Measurements from ENCODE around the gene GNAQ.

GNAQ gene

DNA sequence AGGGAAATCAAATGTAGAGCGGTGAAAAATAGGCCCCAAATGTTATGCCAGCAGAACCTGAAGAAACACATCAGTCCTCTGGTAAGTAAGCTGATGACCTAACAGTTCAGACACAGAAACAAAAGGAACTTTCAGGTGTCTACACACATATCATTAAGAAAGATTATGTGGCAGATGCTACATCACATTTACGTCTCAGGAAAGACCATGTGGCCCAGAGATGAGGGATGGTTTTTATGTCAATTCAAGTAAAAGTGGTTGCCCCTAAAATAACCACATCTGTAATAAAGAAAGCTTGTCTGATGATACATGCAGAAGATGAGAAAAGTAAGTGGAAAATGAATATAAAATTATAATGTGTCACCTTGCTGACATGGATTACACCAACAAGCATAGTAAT lies 31.4 kb downstream of the GNAQ start:
- TF ChIP-seq, protein P1, sequence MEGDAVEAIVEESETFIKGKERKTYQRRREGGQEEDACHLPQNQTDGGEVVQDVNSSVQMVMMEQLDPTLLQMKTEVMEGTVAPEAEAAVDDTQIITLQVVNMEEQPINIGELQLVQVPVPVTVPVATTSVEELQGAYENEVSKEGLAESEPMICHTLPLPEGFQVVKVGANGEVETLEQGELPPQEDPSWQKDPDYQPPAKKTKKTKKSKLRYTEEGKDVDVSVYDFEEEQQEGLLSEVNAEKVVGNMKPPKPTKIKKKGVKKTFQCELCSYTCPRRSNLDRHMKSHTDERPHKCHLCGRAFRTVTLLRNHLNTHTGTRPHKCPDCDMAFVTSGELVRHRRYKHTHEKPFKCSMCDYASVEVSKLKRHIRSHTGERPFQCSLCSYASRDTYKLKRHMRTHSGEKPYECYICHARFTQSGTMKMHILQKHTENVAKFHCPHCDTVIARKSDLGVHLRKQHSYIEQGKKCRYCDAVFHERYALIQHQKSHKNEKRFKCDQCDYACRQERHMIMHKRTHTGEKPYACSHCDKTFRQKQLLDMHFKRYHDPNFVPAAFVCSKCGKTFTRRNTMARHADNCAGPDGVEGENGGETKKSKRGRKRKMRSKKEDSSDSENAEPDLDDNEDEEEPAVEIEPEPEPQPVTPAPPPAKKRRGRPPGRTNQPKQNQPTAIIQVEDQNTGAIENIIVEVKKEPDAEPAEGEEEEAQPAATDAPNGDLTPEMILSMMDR (IDR thresholded peaks at IDR 0.05; ENCODE audit: low read depth, low read length, missing control alignments): no peak
- H3K4me3 ChIP-seq (replicated peaks; ENCODE audit: low read depth, low read length): no peak overlapping the region
- no peak for DNase-seq (ENCODE audit: extremely low read depth, low read depth)

DNA sequence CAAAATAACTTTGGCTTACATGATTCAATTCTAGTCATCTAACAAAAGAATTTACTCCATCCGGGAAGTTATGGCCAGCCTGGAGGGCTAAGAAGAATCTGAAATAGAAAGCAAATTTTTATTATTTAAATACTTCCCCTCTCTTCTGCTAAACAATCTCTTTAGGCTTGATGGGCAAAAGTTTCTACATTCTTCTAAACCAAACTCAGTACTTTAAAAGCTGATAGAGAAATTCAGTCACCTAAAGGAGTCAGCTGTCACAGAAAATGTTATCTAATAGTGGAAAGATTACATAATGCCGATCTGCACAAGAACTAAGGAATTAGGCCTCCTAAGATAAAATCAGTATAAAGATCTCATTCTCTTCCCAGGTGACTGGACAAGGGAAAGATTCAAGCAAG lies 32.4 kb downstream of the GNAQ start:
- DNase-seq (ENCODE audit: extremely low read depth, low read depth): no peak
- TF ChIP-seq, protein P1 (IDR thresholded peaks at IDR 0.05; ENCODE audit: low read depth, low read length, missing control alignments): no peak
- no peak overlapping the region for H3K4me3 ChIP-seq (replicated peaks; ENCODE audit: low read depth, low read length)

DNA sequence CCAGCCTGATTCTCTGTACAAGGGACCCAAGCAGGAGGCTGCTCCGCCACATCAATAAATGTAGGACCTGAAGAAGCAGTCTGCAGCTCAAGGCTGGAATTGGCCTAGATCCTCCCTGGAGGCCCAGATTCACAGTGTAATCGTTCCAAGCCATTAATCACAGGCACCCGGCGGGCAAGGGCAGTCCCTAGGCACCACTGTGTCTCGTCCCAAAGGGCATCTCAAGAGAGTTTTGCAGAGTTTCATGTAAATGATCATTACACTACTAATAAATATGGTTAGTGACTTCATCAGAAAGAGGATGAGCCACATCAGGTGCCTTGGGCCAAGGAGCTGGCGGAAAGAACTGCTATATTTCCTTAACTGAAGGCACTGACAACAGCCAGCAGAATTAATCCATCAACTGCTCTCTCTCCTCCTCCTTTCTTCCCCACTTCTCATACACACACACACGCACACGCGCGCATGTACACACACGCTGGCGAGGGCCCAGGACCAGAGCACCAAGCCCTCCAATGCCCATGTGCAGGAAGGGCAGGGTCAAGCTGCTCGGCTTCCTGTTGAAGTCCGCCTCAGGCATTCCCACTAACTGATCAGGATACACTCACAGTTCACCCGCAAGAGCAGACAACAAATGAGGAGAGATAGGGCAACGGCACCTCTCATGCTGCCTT lies 33.9 kb downstream of the GNAQ start:
- TF ChIP-seq, protein P1 (IDR thresholded peaks at IDR 0.05; ENCODE audit: low read depth, low read length, missing control alignments): no peak
- DNase-seq (ENCODE audit: extremely low read depth, low read depth): no peak
- H3K4me3 ChIP-seq (replicated peaks; ENCODE audit: low read depth, low read length): no peak overlapping the region

DNA sequence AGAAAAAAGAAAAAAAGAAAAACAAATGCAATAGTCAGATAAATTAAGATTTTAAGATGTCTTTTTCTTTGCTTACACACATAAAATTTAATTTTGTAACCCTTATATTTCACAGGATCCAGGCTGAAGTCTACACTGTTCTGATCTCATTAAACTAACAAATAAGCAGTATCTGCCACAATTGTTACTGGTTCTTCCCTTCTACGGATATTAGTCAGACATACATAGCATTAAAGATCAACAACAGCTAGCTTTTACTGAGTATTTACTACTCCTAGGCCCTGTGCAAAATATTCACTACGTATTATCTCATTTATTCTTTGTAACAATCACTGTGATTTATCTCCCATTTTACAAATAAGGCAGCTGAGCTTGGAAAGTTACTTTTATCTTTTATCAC lies 34.9 kb downstream of the GNAQ start:
- no peak for DNase-seq (ENCODE audit: extremely low read depth, low read depth)
- no peak overlapping the region for H3K4me3 ChIP-seq (replicated peaks; ENCODE audit: low read depth, low read length)
- TF ChIP-seq, protein P1 (IDR thresholded peaks at IDR 0.05; ENCODE audit: low read depth, low read length, missing control alignments): no peak

DNA sequence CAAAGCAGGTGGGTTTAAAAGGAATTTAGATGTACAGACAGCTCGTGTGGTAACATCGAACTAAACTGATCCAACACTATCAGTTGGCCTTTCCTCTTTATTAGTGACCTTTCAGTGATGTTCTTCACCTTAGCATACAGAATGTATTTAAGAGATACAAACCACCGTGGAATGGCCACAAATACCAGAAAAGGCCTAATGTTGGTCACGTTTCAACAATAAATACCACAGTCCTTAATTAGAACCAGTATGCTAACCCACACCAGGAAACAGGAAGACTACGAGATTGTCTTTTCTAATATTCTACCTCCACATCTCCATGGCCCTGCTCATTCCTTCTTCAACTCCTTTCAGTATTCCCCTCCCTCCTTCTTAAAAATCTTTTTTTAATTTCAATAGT lies 40.4 kb downstream of the GNAQ start:
- DNase-seq (ENCODE audit: extremely low read depth, low read depth): no peak
- TF ChIP-seq, protein P1 (IDR thresholded peaks at IDR 0.05; ENCODE audit: low read depth, low read length, missing control alignments): no peak
- H3K4me3 ChIP-seq (replicated peaks; ENCODE audit: low read depth, low read length): no peak overlapping the region

DNA sequence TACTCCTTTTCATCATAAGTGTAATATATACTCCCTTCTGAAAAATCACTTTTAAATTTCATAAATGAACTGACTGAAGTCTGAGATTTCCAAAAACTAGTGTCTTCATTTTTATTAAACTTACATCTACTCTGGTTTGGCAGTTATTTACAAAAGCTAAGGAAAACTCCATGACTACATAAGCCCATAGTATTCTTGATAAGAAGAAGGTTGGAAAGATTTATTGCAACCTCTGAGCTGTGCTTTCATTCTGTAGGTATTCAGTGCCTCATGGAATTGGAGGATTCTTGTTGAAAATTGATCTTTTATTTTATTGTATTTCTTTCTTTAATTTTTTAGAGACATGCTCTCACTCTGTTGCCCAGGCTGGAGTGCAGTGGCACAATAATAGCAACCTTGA lies 41.7 kb downstream of the GNAQ start:
- TF ChIP-seq, protein P1 (IDR thresholded peaks at IDR 0.05; ENCODE audit: low read depth, low read length, missing control alignments): no peak
- DNase-seq (ENCODE audit: extremely low read depth, low read depth): no peak
- H3K4me3 ChIP-seq (replicated peaks; ENCODE audit: low read depth, low read length): no peak overlapping the region

DNA sequence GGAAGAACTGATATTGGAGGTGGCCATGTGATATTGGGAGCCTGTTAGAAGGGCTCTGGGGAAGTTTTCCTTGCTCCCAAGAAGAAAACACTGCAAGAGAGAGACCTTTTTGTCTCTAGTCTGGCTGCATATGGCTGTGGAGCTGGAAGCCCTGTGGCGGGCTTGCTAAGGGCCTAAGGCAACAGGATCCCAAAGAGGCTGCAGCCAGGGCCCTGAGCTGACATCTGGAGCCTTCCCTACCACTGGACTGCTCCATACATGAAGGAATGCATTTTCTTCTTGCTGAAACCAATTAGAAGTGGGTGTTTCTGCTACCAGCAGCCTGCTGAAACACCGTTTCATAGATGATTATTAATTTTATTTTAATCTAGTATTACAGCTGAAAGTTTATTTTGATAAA lies 42.2 kb downstream of the GNAQ start:
- no peak overlapping the region for H3K4me3 ChIP-seq (replicated peaks; ENCODE audit: low read depth, low read length)
- TF ChIP-seq, protein P1 (IDR thresholded peaks at IDR 0.05; ENCODE audit: low read depth, low read length, missing control alignments): no peak
- DNase-seq (ENCODE audit: extremely low read depth, low read depth): no peak
